ENCODE results near the gene NDUFS2.

The NDUFS2 gene

DNA sequence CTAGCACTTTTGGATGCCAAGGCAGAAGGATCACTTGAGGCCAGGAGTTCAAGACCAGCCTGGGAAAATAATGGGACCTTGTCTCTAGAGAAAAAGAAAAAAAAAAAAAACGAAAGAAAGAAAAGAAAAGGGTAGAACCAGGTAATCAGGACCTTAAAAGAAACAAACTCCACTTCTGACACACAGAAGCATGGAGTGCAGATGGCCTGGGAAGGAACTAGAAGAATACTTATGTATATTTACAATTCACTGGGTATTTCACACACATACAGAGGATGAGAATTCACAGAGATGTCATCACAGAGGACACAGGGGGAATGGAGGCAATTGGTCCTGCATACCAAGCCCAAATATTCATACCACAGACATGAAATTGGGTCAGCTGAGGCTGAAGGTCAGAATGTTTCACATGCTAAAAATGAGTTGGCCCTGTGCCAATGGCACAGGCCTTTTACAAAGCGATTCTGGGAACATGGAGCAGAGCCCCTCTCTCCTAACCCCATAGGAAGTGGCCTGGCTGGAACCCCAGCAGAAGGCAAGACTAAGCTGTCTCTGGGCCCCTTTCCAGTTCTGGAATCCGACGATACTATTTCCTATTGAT lies 29.3 kb upstream of the NDUFS2 start:
- H3K27ac ChIP-seq (ENCODE audit: low read length) = no peak overlapping the region
- H3K36me3 ChIP-seq (ENCODE audit: control insufficient read depth, insufficient read depth, low read length) = peaks cover 18% of the 10 kb centered on the region
- H3K9me3 ChIP-seq (ENCODE audit: control insufficient read depth, insufficient read depth, low read length) = no peaks in the 10 kb centered on the region
- peaks cover 1% of the 10 kb centered on the region; the same call in 1 of the 2 replicates for H3K4me1 ChIP-seq (ENCODE audit: control insufficient read depth, insufficient read depth, low read length)
- no peaks in the 10 kb centered on the region for H3K27me3 ChIP-seq (ENCODE audit: control insufficient read depth, insufficient read depth, low read length)
- no CpG with 5 or more reads among the region's 4 CpGs for WGBS (ENCODE audit: insufficient coverage, insufficient read length)
- DNase-seq (ENCODE audit: low read depth, low spot score) = no peak
- H3K4me3 ChIP-seq (ENCODE audit: low read length) = no peak overlapping the region

DNA sequence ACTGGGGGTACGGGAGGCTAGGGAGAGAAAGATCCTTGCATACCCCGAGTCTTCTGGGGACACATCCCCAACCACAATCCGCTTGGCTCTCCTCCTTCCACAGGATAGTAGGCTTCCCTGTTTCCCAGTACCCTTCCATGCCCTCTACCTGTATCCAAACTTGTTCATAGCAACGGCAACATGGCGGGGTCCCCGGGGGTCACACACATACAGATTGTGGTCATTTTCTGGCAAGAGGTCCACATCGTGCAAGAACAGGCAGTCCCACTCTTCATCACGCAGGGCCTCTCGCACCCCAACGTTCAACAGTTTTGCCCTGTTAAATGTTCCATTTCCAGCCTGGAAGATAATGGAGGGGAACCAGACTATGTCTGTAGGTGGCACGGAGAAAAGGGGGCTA lies 28.5 kb upstream of the NDUFS2 start:
- H3K36me3 ChIP-seq (ENCODE audit: control insufficient read depth, insufficient read depth, low read length) = peaks cover 18% of the 10 kb centered on the region
- WGBS (ENCODE audit: insufficient coverage, insufficient read length) = no CpG with 5 or more reads among the region's 11 CpGs
- H3K4me3 ChIP-seq (ENCODE audit: low read length) = no peak overlapping the region
- peaks cover 1% of the 10 kb centered on the region; the same call in 1 of the 2 replicates for H3K4me1 ChIP-seq (ENCODE audit: control insufficient read depth, insufficient read depth, low read length)
- DNase-seq (ENCODE audit: low read depth, low spot score) = no peak
- no peaks in the 10 kb centered on the region for H3K9me3 ChIP-seq (ENCODE audit: control insufficient read depth, insufficient read depth, low read length)
- H3K27ac ChIP-seq (ENCODE audit: low read length) = no peak overlapping the region
- no peaks in the 10 kb centered on the region for H3K27me3 ChIP-seq (ENCODE audit: control insufficient read depth, insufficient read depth, low read length)

DNA sequence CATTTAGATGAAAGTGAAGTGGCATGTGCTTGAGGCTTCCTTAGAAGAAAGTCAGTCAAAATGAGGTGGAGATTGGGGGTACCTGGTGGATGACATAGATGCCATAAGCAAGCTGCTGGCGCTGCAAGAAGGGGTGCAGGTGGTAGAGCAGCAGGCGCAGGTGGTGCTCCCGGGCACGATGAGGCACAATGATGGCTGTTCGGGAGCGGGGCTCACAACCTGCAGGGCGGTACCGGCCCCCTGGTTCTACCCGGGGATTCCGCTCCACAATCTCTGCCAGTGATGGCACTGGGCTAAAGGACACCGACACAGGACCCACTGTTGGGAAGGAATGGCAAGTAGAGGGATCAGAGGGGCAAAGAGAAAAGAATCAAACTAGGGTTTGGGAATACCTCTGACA lies 27.3 kb upstream of the NDUFS2 start:
- Histone ChIP-seq H3K27me3 (ENCODE audit: control insufficient read depth, insufficient read depth, low read length) (no peaks in the 10 kb centered on the region), H3K36me3 (ENCODE audit: control insufficient read depth, insufficient read depth, low read length) (peaks cover 18% of the 10 kb centered on the region), H3K27ac (ENCODE audit: low read length) (no peak overlapping the region), H3K9me3 (ENCODE audit: control insufficient read depth, insufficient read depth, low read length) (no peaks in the 10 kb centered on the region), H3K4me1 (ENCODE audit: control insufficient read depth, insufficient read depth, low read length) (peaks cover 1% of the 10 kb centered on the region; the same call in 1 of the 2 replicates), H3K4me3 (ENCODE audit: low read length) (no peak overlapping the region)
- DNase-seq (ENCODE audit: low read depth, low spot score) = no peak
- no CpG with 5 or more reads among the region's 11 CpGs for WGBS (ENCODE audit: insufficient coverage, insufficient read length)

- Histone ChIP-seq H3K4me3 (ENCODE audit: low read length) (no peak overlapping the region), H3K9me3 (ENCODE audit: control insufficient read depth, insufficient read depth, low read length) (no peaks in the 10 kb centered on the region), H3K36me3 (ENCODE audit: control insufficient read depth, insufficient read depth, low read length) (peaks cover 13% of the 10 kb centered on the region), H3K27me3 (ENCODE audit: control insufficient read depth, insufficient read depth, low read length) (no peaks in the 10 kb centered on the region), H3K27ac (ENCODE audit: low read length) (no peak overlapping the region), H3K4me1 (ENCODE audit: control insufficient read depth, insufficient read depth, low read length) (peaks cover 1% of the 10 kb centered on the region; the same call in 1 of the 2 replicates)
- WGBS (ENCODE audit: insufficient coverage, insufficient read length) = no CpG with 5 or more reads among the region's 10 CpGs
- DNase-seq (ENCODE audit: low read depth, low spot score) = no peak
Measured at GRCh38 chr1:161175771-161176453, 26.3 kb upstream of the NDUFS2 start.

- no CpG with 5 or more reads among the region's 17 CpGs for WGBS (ENCODE audit: insufficient coverage, insufficient read length)
- Histone ChIP-seq H3K4me1 (ENCODE audit: control insufficient read depth, insufficient read depth, low read length) (peaks cover 1% of the 10 kb centered on the region; the same call in 1 of the 2 replicates), H3K27me3 (ENCODE audit: control insufficient read depth, insufficient read depth, low read length) (no peaks in the 10 kb centered on the region), H3K27ac (ENCODE audit: low read length) (no peak overlapping the region), H3K36me3 (ENCODE audit: control insufficient read depth, insufficient read depth, low read length) (peaks cover 9% of the 10 kb centered on the region), H3K9me3 (ENCODE audit: control insufficient read depth, insufficient read depth, low read length) (no peaks in the 10 kb centered on the region), H3K4me3 (ENCODE audit: low read length) (peak overlapping the region; percentile 79; the same call in 1 of the 2 replicates)
- no peak for DNase-seq (ENCODE audit: low read depth, low spot score)
Measured at GRCh38 chr1:161176468-161177111, 25.6 kb upstream of the NDUFS2 start.

GRCh38 chr1:161177112-161177935 lies 24.8 kb upstream of the NDUFS2 start, which contains the start of gene B4GALT3:
Gene B4GALT3, minus strand, starts transcription at chr1:161177507. Its CDS starts 1,447 bp downstream, at chr1:161176060.
- H3K36me3 ChIP-seq (ENCODE audit: control insufficient read depth, insufficient read depth, low read length) = peaks cover 7% of the 10 kb centered on the region; the same call in 1 of the 2 replicates
- peaks cover 1% of the 10 kb centered on the region; the same call in 1 of the 2 replicates for H3K4me1 ChIP-seq (ENCODE audit: control insufficient read depth, insufficient read depth, low read length)
- WGBS (ENCODE audit: insufficient coverage, insufficient read length) = no CpG with 5 or more reads among the region's 50 CpGs
- H3K27me3 ChIP-seq (ENCODE audit: control insufficient read depth, insufficient read depth, low read length) = no peaks in the 10 kb centered on the region
- H3K9me3 ChIP-seq (ENCODE audit: control insufficient read depth, insufficient read depth, low read length) = no peaks in the 10 kb centered on the region
- no peak for DNase-seq (ENCODE audit: low read depth, low spot score)
- H3K4me3 ChIP-seq (ENCODE audit: low read length) = peak within 1 kb of the TSS; percentile 79
- H3K27ac ChIP-seq (ENCODE audit: low read length) = no peak within 1 kb of the TSS

- peaks cover 1% of the 10 kb centered on the region; the same call in 1 of the 2 replicates for H3K4me1 ChIP-seq (ENCODE audit: control insufficient read depth, insufficient read depth, low read length)
- H3K9me3 ChIP-seq (ENCODE audit: control insufficient read depth, insufficient read depth, low read length) = no peaks in the 10 kb centered on the region
- peak overlapping the region; percentile 79; the same call in 1 of the 2 replicates for H3K4me3 ChIP-seq (ENCODE audit: low read length)
- no CpG with 5 or more reads among the region's 9 CpGs for WGBS (ENCODE audit: insufficient coverage, insufficient read length)
- peaks cover 7% of the 10 kb centered on the region; the same call in 1 of the 2 replicates for H3K36me3 ChIP-seq (ENCODE audit: control insufficient read depth, insufficient read depth, low read length)
- H3K27ac ChIP-seq (ENCODE audit: low read length) = no peak overlapping the region
- no peak for DNase-seq (ENCODE audit: low read depth, low spot score)
- H3K27me3 ChIP-seq (ENCODE audit: control insufficient read depth, insufficient read depth, low read length) = no peaks in the 10 kb centered on the region
Measured at GRCh38 chr1:161177936-161178244, 24.3 kb upstream of the NDUFS2 start.

DNA sequence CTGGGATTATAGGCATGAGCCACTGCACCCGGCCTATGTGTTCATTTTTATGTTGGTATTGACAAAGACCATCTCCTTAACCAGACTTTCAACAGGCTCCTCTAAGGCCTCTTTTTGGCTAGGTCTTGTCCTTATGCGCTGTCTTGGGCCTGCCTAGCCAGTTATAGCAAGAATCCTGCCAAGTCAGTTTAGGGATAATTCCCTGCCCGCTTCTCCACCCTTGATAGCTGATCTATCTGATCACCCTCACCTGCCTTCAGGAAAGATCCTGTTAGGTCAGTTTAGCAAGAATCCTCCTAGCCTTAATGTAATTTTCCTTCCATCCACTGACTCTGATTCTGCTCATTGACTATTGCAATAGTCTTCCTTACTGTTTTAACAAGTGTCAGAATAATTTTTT lies 22.5 kb upstream of the NDUFS2 start:
- H3K4me3 ChIP-seq (ENCODE audit: low read length) = no peak overlapping the region
- H3K4me1 ChIP-seq (ENCODE audit: control insufficient read depth, insufficient read depth, low read length) = peaks cover 1% of the 10 kb centered on the region; the same call in 1 of the 2 replicates
- H3K27ac ChIP-seq (ENCODE audit: low read length) = no peak overlapping the region
- H3K27me3 ChIP-seq (ENCODE audit: control insufficient read depth, insufficient read depth, low read length) = no peaks in the 10 kb centered on the region
- no CpG with 5 or more reads among the region's 3 CpGs for WGBS (ENCODE audit: insufficient coverage, insufficient read length)
- no peaks in the 10 kb centered on the region for H3K36me3 ChIP-seq (ENCODE audit: control insufficient read depth, insufficient read depth, low read length)
- H3K9me3 ChIP-seq (ENCODE audit: control insufficient read depth, insufficient read depth, low read length) = no peaks in the 10 kb centered on the region
- no peak for DNase-seq (ENCODE audit: low read depth, low spot score)

DNA sequence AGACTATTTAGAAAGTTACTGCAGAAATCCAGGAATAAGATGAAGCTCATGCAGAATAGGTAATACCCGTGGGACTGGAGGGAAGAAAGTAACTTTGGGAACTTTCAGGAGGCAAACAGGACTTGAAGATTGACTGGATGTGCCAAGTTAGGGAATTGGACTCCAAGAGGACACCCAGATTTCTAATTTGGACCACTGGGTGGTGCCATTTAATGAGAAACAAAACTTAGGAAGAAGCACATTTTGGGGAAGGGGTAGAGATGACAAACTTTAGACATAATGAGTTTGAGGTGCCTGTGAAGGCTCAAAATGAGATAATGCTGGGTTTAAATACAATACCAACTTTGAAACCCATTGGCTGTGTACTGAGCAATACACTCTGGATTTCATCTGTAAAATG lies 21.5 kb upstream of the NDUFS2 start:
- H3K4me1 ChIP-seq (ENCODE audit: control insufficient read depth, insufficient read depth, low read length) = peaks cover 1% of the 10 kb centered on the region; the same call in 1 of the 2 replicates
- no peak overlapping the region for H3K4me3 ChIP-seq (ENCODE audit: low read length)
- H3K27ac ChIP-seq (ENCODE audit: low read length) = no peak overlapping the region
- no peaks in the 10 kb centered on the region for H3K9me3 ChIP-seq (ENCODE audit: control insufficient read depth, insufficient read depth, low read length)
- H3K36me3 ChIP-seq (ENCODE audit: control insufficient read depth, insufficient read depth, low read length) = no peaks in the 10 kb centered on the region
- H3K27me3 ChIP-seq (ENCODE audit: control insufficient read depth, insufficient read depth, low read length) = no peaks in the 10 kb centered on the region
- no peak for DNase-seq (ENCODE audit: low read depth, low spot score)
- WGBS (ENCODE audit: insufficient coverage, insufficient read length) = no CpG with 5 or more reads among the region's 1 CpG

DNA sequence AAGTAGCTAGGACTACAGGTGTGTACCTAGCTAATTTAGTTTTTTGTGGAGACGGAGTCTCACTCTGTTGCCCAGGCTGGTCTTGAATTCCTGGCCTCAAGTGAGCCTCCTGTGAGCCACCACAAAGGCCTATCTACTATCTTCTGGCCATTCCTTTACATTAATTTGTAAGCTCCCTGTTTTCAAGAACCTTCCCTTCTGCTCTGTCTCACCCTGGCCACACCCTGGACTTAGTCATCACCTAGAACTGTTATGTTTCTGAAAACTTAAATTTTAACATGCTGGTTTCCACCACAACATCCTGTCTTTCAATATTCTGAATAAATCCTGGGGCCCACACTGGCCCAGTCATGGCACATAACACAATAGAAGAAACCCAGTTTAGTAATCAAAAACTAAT lies 20.0 kb upstream of the NDUFS2 start:
- H3K27ac ChIP-seq (ENCODE audit: low read length) = no peak overlapping the region
- DNase-seq (ENCODE audit: low read depth, low spot score) = no peak
- no peak overlapping the region for H3K4me3 ChIP-seq (ENCODE audit: low read length)
- WGBS (ENCODE audit: insufficient coverage, insufficient read length) = no CpG with 5 or more reads among the region's 1 CpG
- H3K27me3 ChIP-seq (ENCODE audit: control insufficient read depth, insufficient read depth, low read length) = no peaks in the 10 kb centered on the region
- H3K36me3 ChIP-seq (ENCODE audit: control insufficient read depth, insufficient read depth, low read length) = no peaks in the 10 kb centered on the region
- H3K9me3 ChIP-seq (ENCODE audit: control insufficient read depth, insufficient read depth, low read length) = no peaks in the 10 kb centered on the region
- no peaks in the 10 kb centered on the region for H3K4me1 ChIP-seq (ENCODE audit: control insufficient read depth, insufficient read depth, low read length)

Measured in iPS DF 6.9 (cell line).